Measurements from ENCODE around the gene RTN4IP1. TPM values are rescaled to one million over a fixed set of nuclear protein-coding genes. Genes with fewer than 3 reads are reported as not detected.

The RTN4IP1 gene

DNA sequence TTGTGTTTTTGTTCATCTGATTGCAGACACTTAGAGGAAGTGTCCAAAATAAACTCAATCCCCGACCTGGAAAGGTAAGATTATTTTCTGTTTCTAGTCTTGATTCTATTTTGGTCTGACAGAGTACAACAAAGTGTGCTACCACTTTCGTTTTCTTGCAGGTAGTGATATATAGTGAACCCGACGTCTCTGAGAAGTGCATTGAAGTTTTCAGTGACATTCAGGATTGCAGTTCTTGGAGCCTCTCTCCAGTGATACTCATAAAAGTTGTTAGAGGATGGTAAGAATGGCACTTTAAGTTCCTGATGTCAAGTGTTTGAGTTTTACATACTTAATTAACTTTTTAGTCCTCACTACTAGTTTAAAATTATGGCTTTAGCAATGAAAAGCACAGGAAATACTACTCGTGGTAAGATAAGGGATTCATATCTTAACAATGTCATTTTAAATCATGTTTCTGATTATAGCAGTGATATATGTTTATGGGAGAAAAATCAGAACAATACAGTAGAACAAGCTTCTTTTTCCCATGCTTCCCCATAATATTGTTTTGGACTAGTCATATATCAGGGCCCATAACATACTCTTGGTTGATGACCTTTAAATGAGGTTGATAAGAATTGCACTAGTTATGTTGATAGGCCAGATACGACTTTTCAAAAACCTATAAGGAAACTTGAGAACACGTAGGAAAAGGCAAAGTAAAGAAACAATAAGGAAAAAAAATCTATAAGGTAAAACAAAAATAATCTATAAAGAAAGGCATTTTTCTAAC, 104.0 kb downstream of the RTN4IP1 start:
- H4K5ac ChIP-seq (ENCODE audit: low read length), result no peak overlapping the region
- no peak overlapping the region for H4K8ac ChIP-seq (ENCODE audit: low read depth, low read length)
- no peaks in the 10 kb centered on the region for H3K79me1 ChIP-seq (ENCODE audit: low read length)
- H3K4ac ChIP-seq (ENCODE audit: low read depth, low read length), result no peak overlapping the region
- no peak overlapping the region for H3K4me3 ChIP-seq (ENCODE audit: low read length)
- H2BK120ac ChIP-seq (ENCODE audit: low read depth, low read length), result no peak overlapping the region
- no peaks in the 10 kb centered on the region for H3K79me2 ChIP-seq (ENCODE audit: control insufficient read depth, insufficient read depth, low read length)
- no peak overlapping the region for H3K27ac ChIP-seq (ENCODE audit: low read depth, low read length)
- H3K4me2 ChIP-seq (ENCODE audit: low read length), result no peak overlapping the region
- no peak overlapping the region for H2AK5ac ChIP-seq (ENCODE audit: low read length)
- no CpG with 5 or more reads among the region's 7 CpGs for WGBS (ENCODE audit: extremely low coverage, insufficient coverage, low lambda C conversion rate)
- no peak overlapping the region for H2BK5ac ChIP-seq (ENCODE audit: low read length)
- no peaks in the 10 kb centered on the region for H3K4me1 ChIP-seq (ENCODE audit: control insufficient read depth, low read depth, low read length)
- H3K27me3 ChIP-seq (ENCODE audit: insufficient read depth, low read length, poor library complexity), result no peaks in the 10 kb centered on the region
- no peak for DNase-seq
- H3K56ac ChIP-seq (ENCODE audit: low read length), result no peak overlapping the region
- H3K36me3 ChIP-seq (ENCODE audit: control insufficient read depth, insufficient read depth, low read length), result no peaks in the 10 kb centered on the region
- no peak overlapping the region for H3K9ac ChIP-seq (ENCODE audit: low read length)
- no peak overlapping the region for H3K18ac ChIP-seq (ENCODE audit: low read length)
- no peak overlapping the region for H2BK15ac ChIP-seq (replicated peaks; ENCODE audit: low read depth)
- no peak overlapping the region for H3K23ac ChIP-seq (ENCODE audit: low read length)

DNA sequence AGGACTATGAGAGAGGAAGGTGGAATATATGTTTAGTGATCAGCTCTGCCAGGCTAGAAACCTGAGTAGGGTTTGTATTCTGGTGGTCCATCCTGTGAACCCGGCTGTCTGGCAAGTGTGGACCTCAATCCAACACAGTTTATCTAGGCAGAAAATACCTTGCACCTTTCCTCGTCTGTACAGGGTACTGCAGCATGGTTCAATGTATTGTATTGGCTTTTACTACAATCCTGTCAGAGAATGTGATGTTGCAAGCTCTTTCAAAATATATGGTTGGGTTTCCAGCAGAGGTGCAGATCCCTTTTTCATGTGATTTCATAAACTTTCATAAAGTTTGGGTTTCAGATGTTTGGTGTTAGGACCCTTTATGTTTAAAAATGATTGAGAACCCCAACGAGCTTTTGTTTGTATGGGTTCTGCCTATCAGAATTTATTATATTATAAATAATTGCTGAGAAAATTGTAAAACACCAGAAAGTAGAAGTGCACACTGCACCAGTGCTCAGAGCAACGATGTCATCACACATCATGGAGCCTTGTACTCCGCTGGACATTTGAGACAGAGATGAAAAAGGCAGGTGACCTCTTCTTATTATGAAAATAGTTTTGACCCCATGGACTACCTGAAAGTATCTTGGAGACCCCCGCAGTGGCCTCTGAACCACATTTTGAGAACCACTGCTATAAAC, 106.6 kb downstream of the RTN4IP1 start:
- no peaks in the 10 kb centered on the region for H3K79me2 ChIP-seq (ENCODE audit: control insufficient read depth, insufficient read depth, low read length)
- H3K18ac ChIP-seq (ENCODE audit: low read length), result no peak overlapping the region
- H3K4me3 ChIP-seq (ENCODE audit: low read length), result no peak overlapping the region
- H4K8ac ChIP-seq (ENCODE audit: low read depth, low read length), result no peak overlapping the region
- H2AK5ac ChIP-seq (ENCODE audit: low read length), result no peak overlapping the region
- no peak overlapping the region for H3K23ac ChIP-seq (ENCODE audit: low read length)
- no peak overlapping the region for H3K56ac ChIP-seq (ENCODE audit: low read length)
- H3K79me1 ChIP-seq (ENCODE audit: low read length), result no peaks in the 10 kb centered on the region
- no peaks in the 10 kb centered on the region for H3K36me3 ChIP-seq (ENCODE audit: control insufficient read depth, insufficient read depth, low read length)
- H3K4ac ChIP-seq (ENCODE audit: low read depth, low read length), result no peak overlapping the region
- no CpG with 5 or more reads among the region's 6 CpGs for WGBS (ENCODE audit: extremely low coverage, insufficient coverage, low lambda C conversion rate)
- H3K27ac ChIP-seq (ENCODE audit: low read depth, low read length), result no peak overlapping the region
- H3K4me1 ChIP-seq (ENCODE audit: control insufficient read depth, low read depth, low read length), result no peaks in the 10 kb centered on the region
- no peak overlapping the region for H2BK5ac ChIP-seq (ENCODE audit: low read length)
- H2BK120ac ChIP-seq (ENCODE audit: low read depth, low read length), result peak overlapping the region; percentile 45
- H4K5ac ChIP-seq (ENCODE audit: low read length), result no peak overlapping the region
- H3K9ac ChIP-seq (ENCODE audit: low read length), result no peak overlapping the region
- no peak overlapping the region for H2BK15ac ChIP-seq (replicated peaks; ENCODE audit: low read depth)
- H3K27me3 ChIP-seq (ENCODE audit: insufficient read depth, low read length, poor library complexity), result no peaks in the 10 kb centered on the region
- no peak for DNase-seq
- H3K4me2 ChIP-seq (ENCODE audit: low read length), result no peak overlapping the region

Small RNA genes within 50 kb of the gene (small RNA-seq; reads per million reads assigned to genes)
- gene RNU6-527P (ENCODE audit: insufficient read depth), result not detected
